IMR-90 (cell line): ENCODE measurements around the gene KRTAP4-1.

ENCODE experiments used
- BHLHE40 ChIP-seq: fragments of 150-350 bp; IDR thresholded peaks from 2 replicates; pipeline ENCODE4 v1.6.1; 2016; ENCODE audit warnings: mild to moderate bottlenecking, low read depth, low read length
- MAFK ChIP-seq: IDR thresholded peaks from 2 replicates; pipeline ENCODE4 v1.6.1; 2012; ENCODE audit warnings: low read depth, low read length, improper control_type of control experiment
- MAZ ChIP-seq: IDR thresholded peaks from 2 replicates; pipeline ENCODE4 v1.6.1; 2012; ENCODE audit warnings: low read depth, mild to moderate bottlenecking, low read length, improper control_type of control experiment, moderate library complexity, borderline replicate concordance
- POLR2A ChIP-seq: IDR thresholded peaks from 2 replicates; pipeline ENCODE4 v1.6.1; 2012; ENCODE audit warnings: mild to moderate bottlenecking, low read depth, low read length
- RAD21 ChIP-seq: IDR thresholded peaks from 2 replicates; pipeline ENCODE4 v1.6.1; 2012; ENCODE audit warnings: low read length, improper control_type of control experiment
- RCOR1 ChIP-seq: IDR thresholded peaks from 2 replicates; pipeline ENCODE4 v1.6.1; 2012; ENCODE audit warnings: mild to moderate bottlenecking, low read length, improper control_type of control experiment; ENCODE audit not compliant: insufficient replicate concordance
- TF ChIP-seq, protein P1 (sequence below): fragments of 150-350 bp; IDR thresholded peaks from 2 replicates; pipeline ENCODE4 v1.6.1; 2017; ENCODE audit warnings: mild to moderate bottlenecking, antibody characterized with exemption, low read length, low read depth
- TF ChIP-seq, protein P2 (sequence below): conservative IDR thresholded peaks from 2 replicates; pipeline ENCODE4 v1.5.1; 2012; ENCODE audit warnings: mild to moderate bottlenecking, low read depth, low read length, improper control_type of control experiment

DNA sequence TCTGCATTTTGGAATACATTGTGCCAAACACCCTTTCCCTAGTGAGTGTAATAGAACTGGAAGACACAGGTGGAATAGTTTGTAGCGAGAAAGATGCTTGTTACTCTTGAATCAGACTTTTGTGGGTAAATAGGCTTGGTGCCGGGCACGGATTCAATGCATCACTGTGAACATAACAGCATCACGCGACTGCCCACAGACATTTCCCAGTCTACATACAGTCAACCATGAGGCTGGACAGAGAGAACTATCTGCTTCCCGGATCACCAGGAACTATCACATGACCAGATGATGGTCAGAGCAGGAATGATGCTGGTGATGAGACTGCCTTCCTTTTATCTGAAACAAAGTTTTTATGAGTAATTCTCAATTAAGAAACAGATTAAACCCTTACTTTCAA is 41.3 kb upstream of the KRTAP4-1 start:
- TF ChIP-seq, protein P1, sequence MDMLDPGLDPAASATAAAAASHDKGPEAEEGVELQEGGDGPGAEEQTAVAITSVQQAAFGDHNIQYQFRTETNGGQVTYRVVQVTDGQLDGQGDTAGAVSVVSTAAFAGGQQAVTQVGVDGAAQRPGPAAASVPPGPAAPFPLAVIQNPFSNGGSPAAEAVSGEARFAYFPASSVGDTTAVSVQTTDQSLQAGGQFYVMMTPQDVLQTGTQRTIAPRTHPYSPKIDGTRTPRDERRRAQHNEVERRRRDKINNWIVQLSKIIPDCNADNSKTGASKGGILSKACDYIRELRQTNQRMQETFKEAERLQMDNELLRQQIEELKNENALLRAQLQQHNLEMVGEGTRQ: no peak
- TF ChIP-seq RAD21 (no peak), POLR2A (no peak), RCOR1 (no peak), BHLHE40 (no peak), MAFK (no peak), MAZ (no peak)
- TF ChIP-seq, protein P2, sequence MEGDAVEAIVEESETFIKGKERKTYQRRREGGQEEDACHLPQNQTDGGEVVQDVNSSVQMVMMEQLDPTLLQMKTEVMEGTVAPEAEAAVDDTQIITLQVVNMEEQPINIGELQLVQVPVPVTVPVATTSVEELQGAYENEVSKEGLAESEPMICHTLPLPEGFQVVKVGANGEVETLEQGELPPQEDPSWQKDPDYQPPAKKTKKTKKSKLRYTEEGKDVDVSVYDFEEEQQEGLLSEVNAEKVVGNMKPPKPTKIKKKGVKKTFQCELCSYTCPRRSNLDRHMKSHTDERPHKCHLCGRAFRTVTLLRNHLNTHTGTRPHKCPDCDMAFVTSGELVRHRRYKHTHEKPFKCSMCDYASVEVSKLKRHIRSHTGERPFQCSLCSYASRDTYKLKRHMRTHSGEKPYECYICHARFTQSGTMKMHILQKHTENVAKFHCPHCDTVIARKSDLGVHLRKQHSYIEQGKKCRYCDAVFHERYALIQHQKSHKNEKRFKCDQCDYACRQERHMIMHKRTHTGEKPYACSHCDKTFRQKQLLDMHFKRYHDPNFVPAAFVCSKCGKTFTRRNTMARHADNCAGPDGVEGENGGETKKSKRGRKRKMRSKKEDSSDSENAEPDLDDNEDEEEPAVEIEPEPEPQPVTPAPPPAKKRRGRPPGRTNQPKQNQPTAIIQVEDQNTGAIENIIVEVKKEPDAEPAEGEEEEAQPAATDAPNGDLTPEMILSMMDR: no peak
